ENCODE measurements around the gene GMPS. TPM values are rescaled to one million over a fixed set of nuclear protein-coding genes. Genes with fewer than 3 reads are reported as not detected.

The GMPS gene
- 70.8 to 95.0 TPM (median 80.9 TPM) in 5 replicates for total RNA-seq (2022; extraction: Qiagen RNA extraction)

GRCh38 chr3:155870133-155870944 lies at the start of gene GMPS:
TSS of gene GMPS (plus strand) at chr3:155870650. CDS start at chr3:155870871, 221 bp downstream.

DNA sequence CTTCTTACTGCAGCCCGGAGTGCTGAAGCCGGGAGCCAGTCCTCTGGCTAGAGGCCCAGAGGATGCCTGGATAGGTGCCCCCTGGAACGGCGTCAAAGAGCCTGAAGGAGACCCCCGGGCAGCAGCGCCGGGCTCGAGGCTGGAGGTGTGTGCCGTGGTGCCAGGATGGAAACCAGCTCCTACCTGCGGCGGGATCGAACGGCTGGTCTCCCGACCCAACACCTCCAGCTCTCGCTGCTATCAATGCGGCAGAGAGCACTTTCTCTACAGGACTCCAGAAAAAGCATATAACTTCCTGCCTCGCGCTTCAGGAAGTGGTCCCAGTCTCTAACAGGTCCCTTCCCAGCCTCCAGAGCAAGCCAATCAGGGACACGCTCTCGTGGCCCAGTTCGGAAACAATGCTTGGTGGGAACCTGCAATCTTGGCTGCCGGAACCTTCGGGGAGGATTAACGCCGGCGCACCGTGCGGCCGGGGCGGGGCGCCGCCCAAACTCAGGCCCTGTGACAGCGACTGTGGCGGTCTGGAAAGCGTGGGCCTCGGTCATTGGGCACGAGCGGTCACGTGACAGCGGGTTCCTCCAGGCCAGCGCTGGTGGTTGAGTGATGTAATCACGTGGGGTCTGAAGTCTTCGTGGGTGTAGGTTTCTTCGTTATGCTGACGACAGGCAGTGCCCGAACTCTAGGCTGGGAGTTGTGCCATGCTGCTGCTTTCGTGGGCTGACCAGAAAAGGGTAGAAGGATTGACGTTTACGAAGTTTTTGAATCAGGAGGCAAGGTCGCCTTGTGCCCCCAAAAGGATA lies 16.1 kb upstream of the GMPS start, which contains the start of gene SLC33A1:
TSS of gene SLC33A1 (minus strand) at position 287 of the 800 bp plus-strand sequence. CDS start 430 bp downstream, outside the sequence.

Other genes with a start within 250 kb of the GMPS start
- 0.79 to 1.1 TPM (median 0.84 TPM) in 5 replicates for gene PLCH1, start 125.6 kb upstream of the GMPS start, total RNA-seq (2022; extraction: Qiagen RNA extraction)
- 5.6 to 6.9 TPM (median 6.3 TPM) in 5 replicates for gene C3orf33, start 64.4 kb upstream of the GMPS start, total RNA-seq (2022; extraction: Qiagen RNA extraction)
- gene SLC33A1, start 16.2 kb upstream of the GMPS start, total RNA-seq (2022; extraction: Qiagen RNA extraction) = 12.9 to 19.5 TPM (median 16.2 TPM) in 5 replicates
- gene KCNAB1, start 249.9 kb downstream of the GMPS start, total RNA-seq (2022; extraction: Qiagen RNA extraction) = not detected in 5 replicates